Loucy (cell line): ENCODE measurements around the gene TEAD1.

ENCODE experiments used
- CTCF ChIP-seq: fragments of 200-600 bp; sonication (generic); conservative IDR thresholded peaks from 2 replicates; pipeline ENCODE4 v1.5.1; 2014; ENCODE audit warnings: mild to moderate bottlenecking, antibody characterized with exemption, low read length
- EZH2phosphoT487 ChIP-seq: fragments of 200-600 bp; IDR thresholded peaks from 2 replicates; pipeline ENCODE4 v1.6.1; 2018; ENCODE audit warnings: antibody characterized with exemption, mild to moderate bottlenecking, moderate library complexity, borderline replicate concordance

GRCh38 chr11:12981676-12982522 lies 307.7 kb downstream of the TEAD1 start:
- TF ChIP-seq CTCF (no peak), EZH2phosphoT487 (no peak)
